RPMI7951 (cell line): Measurements from ENCODE around the gene MAP3K10. TPM values are rescaled to one million over a fixed set of nuclear protein-coding genes. Genes with fewer than 3 reads are reported as not detected.
A peak's percentile ranks its signal among the peaks of the same experiment; 100 is the strongest.
"Not testable (repeated sequence)": the region's sequence is repeated elsewhere in the genome, so short reads cannot be mapped to it uniquely, and the experiment has no call there.

Source experiments
- DNase-seq: peaks from one replicate; pipeline ENCODE4 v3.0.0-alpha.2; 2012; ENCODE audit warnings: low read depth
- total RNA-seq: library from RNA; depleted of rRNA; stranded (reverse); fragments of >200 nt; shearing (Covaris generic); gene quantifications from 2 replicates; pipeline ENCODE4 v1.2.3, GENCODE V29; 2014; rRNA removed

Gene MAP3K10
- total RNA-seq: 3.8 and 4.9 TPM in 2 replicates

GRCh38 chr19:40190891-40191835 is at the start of gene MAP3K10:
Gene MAP3K10, plus strand, starts transcription at chr19:40191426. Its CDS starts 606 bp downstream, at chr19:40192032.
- peak; percentile 83 for DNase-seq

GRCh38 chr19:40141551-40141950 is 49.7 kb upstream of the MAP3K10 start:
- DNase-seq: no peak

- peak; percentile 47 for DNase-seq
These were observed 47.6 kb upstream of the MAP3K10 start for GRCh38 chr19:40143612-40144011.

- no peak for DNase-seq
These were observed 47.1 kb upstream of the MAP3K10 start for GRCh38 chr19:40144151-40144550.

GRCh38 chr19:40144947-40145748 is 46.1 kb upstream of the MAP3K10 start:
- no peak for DNase-seq

GRCh38 chr19:40145749-40146029 is 45.5 kb upstream of the MAP3K10 start:
- not testable (repeated sequence) for DNase-seq

GRCh38 chr19:40147338-40147692 is 43.9 kb upstream of the MAP3K10 start:
- DNase-seq: no peak

GRCh38 chr19:40147693-40148347 is 43.4 kb upstream of the MAP3K10 start:
- peak; percentile 83 for DNase-seq

- DNase-seq: no peak
These were observed 41.7 kb upstream of the MAP3K10 start for GRCh38 chr19:40149501-40149900.

- no peak for DNase-seq
These were observed 41.1 kb upstream of the MAP3K10 start for GRCh38 chr19:40150170-40150569.

- DNase-seq: no peak
These were observed 37.0 kb upstream of the MAP3K10 start for GRCh38 chr19:40154121-40154680.

GRCh38 chr19:40155749-40156265 is 35.4 kb upstream of the MAP3K10 start:
- peak; percentile 53 for DNase-seq

GRCh38 chr19:40157059-40157458 is 34.2 kb upstream of the MAP3K10 start:
- DNase-seq: no peak

GRCh38 chr19:40159744-40160143 is 31.5 kb upstream of the MAP3K10 start:
- no peak for DNase-seq

GRCh38 chr19:40162104-40162503 is 29.1 kb upstream of the MAP3K10 start:
- no peak for DNase-seq

GRCh38 chr19:40163541-40164129 is 27.6 kb upstream of the MAP3K10 start:
- DNase-seq: no peak

GRCh38 chr19:40165362-40165937 is 25.8 kb upstream of the MAP3K10 start:
- DNase-seq: peak; percentile 41

- not testable (repeated sequence) for DNase-seq
These were observed 21.5 kb upstream of the MAP3K10 start for GRCh38 chr19:40169482-40170302.

GRCh38 chr19:40170303-40170989 is 20.8 kb upstream of the MAP3K10 start:
- DNase-seq: not testable (repeated sequence)
